NCI-H146 (cell line): ENCODE results near the gene PHF20.
"Not testable (repeated sequence)": the region's sequence is repeated elsewhere in the genome, so short reads cannot be mapped to it uniquely, and the experiment has no call there.

Experiments
- DNase-seq: peaks from one replicate; lab custom pipeline; 2025; lab: John Stamatoyannopoulos, UW

The PHF20 gene

DNA sequence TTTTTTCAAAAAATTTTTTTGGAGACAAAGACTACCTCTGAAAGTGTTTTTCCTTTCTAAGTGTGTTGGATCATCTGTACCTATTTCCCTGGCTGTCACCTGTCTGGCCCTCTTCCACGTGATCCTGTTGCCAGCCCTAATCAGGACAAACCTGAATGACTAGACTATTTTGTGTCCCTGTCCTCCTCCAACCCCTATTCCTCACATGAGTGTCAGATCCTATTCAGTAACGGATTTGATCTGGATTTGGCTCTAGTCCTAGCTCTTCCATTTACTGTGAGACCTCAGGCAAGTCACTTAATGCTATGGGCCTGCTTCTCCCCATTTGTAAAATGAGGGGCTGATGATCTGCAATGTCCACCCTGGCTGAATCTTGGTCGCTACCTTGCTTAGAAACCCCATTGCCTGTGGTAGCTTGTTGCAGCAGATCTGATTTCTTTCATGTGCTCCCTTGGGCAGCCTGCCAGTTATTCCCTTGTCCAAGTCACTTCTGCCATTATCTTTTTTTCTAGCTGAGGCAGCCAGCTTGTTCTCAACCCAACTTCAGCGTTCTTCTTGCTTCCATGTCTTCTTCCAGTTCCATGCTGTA, 4.8 kb downstream of the PHF20 start:
- peak; percentile 21 for DNase-seq

DNA sequence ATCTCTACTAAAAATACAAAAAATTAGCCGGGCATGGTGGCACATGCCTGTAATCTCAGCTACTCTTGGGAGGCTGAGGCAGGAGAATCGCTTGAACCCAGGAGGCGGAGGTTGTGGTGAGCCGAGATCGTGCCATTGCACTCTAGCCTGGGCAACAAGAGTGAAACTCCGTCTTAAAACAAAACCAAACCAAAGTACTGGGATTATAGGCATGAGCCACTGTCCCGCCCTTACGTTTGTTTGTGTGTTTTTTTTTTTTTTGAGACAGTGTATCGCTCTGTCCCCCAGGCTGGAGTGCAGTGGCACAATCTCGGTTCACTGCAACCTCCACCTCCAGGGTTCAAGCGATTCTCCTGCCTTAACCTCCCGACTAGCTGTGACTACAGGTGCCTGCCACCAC, 12.0 kb downstream of the PHF20 start:
- not testable (repeated sequence) for DNase-seq

DNA sequence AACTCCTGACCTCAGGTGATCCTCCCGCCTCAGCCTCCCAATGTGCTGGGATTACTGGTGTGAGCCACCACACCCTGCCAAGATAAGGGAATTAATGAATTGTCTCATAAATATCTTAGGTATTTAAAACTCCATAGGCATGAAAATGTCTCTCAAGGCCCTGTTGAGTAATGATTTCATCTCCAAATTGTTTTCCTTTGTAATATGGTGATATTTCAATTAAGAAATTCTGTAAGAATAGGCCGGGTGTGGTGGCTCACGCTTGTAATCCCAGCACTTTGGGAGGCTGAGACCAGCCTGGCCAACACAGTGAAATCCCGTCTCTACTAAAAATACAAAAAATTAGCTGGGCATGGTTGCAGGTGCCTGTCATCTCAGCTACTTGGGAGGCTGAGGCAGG, 13.7 kb downstream of the PHF20 start:
- DNase-seq, result not testable (repeated sequence)

DNA sequence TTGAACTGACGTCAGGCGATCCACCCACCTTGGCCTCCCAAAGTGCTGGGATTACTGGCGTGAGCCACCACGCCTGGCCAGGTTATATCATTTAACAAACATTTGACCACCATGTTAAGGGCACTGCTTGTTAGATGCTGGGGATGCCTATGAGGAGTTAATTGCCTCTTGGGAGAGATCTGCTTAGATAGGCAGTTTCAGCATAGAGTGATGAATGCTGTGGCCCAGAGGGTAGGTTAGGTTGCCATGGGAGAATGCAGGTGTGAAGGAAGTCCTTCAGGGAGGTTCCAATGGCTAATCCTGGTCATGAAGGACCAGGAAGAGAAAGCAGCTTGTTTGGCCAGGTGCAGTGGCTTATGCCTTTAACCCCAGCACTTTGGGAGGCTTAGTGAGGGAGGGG, 17.0 kb downstream of the PHF20 start:
- peak; percentile 61 for DNase-seq

DNA sequence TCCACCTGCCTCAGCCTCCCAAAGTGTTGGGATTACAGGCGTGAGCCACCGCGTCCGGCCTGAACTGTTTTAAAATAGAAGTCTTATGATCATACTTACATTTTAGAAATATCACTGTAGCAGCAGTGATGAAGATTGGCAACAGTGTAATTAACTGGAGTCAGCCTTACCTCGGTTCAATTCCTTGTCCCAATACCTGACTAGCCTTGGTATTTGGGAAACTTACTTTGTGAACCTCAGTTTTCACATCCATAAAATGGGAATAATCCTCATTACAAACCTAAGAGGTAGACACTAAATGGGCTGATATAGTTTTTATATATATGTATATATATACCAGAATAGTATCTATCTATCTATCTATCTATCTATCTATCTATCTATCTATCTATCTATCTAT, 19.3 kb downstream of the PHF20 start:
- DNase-seq, result no peak

DNA sequence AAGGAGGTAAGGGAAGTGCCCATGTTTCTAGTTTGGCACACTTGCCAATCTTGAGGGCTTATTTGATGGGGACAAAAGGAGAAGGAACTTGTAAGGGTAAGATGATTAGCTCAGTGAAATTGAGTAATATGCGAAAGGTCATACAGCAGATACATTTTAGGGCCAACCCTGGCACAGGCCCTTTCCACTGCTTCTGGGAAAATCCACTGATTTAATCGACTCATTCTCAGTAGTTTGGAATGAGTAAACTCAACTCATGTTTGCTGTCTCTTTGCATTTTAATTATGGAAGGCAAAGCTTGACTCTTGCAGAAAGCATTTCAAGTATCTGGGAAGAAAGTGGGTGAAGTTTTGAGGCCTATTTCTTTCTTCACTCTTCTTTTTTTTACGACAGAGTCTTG, 20.0 kb downstream of the PHF20 start:
- DNase-seq, result no peak

DNA sequence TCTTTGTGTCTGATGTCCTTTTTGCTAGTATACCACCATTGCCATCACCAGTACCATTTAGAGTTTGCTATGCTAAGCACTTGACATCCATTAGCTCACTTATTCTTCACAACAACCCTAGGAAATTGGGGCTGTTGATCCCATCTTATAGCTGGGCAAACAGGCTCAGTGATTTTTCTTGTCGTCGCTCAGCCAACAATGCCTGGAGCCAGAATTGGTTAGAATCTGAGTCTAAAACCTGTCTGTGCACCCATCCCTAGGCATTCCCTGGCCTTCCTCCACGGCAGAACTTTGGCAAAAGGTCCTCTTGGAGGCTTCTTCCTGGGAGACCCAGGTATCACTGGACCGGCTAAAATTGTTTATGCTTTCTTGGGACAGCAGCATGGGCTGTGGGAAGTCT, 20.9 kb downstream of the PHF20 start:
- DNase-seq, result no peak

DNA sequence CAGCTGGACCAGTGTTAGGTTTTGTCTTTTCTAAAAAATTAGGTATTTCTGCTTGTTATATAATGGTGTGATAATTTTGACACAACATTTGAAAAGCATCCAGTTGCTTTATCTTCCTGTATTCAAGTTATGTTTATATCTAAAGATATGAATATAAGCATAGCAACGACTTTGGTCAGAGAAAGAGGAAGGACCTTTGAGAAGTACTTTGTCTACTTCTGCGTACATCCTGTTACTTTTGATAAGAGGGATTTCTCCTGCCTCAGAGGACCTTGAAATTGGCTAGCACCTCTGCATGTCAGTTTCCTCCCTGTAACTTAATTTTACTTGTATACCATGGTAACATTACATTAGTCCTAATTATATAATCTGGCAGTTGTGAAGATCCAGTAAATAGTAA, 24.8 kb downstream of the PHF20 start:
- DNase-seq, result no peak

DNA sequence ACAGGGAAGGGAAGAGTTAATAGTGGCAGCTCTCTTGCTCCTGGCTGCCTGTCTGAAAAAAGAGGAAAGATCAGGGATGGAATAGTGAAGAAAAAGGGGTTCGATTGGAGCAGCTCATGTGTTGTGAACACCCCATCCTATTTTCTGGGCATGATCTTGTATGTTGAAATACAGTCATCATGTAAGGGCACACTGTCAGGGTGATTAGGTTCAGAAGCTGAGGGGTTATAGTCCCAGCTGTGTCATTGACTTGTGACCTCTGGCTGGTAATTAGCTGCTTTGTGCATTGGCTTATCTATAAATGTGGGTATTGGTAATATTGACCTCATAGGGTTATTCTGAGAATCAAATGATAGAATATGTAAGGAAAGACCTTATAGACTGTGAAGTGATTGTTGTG, 30.1 kb downstream of the PHF20 start:
- DNase-seq, result no peak

DNA sequence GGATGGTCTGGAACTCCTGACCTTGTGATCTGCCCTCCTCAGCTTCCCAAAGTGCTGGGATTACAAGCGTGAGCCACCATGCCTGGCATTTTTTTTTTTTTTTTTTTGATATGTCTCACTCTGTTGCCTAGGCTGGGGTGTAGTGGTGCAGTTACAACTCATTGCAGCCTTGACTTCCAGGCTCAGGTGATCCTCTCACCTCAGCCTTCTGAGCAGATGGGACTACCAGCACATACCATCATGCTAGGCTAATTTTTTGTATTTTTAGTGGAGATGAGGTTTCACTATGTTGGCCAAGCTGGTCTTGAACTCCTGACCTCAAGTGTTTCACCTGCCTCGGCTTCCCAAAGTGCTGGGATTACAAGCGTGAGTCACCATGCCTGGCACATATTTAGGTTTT, 34.3 kb downstream of the PHF20 start:
- DNase-seq, result no peak

DNA sequence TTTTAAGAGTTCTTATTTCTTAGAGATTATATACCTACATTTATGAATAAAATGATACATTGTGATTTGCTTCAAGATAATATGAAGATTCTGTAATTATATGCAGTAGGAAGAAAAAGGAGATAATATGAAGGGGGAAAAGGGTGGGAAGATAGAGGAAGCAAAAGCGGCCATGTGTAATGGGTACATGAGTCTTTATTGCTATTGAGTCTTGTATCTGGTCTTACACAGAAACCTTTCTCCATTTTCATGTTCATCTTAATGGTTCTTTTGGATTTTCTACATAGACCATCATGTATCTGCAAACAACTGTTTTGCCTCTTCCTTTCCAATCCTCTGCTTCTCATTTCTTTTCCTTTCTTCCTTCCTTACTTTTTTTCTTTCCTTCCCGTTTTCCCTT, 36.1 kb downstream of the PHF20 start:
- DNase-seq, result no peak

DNA sequence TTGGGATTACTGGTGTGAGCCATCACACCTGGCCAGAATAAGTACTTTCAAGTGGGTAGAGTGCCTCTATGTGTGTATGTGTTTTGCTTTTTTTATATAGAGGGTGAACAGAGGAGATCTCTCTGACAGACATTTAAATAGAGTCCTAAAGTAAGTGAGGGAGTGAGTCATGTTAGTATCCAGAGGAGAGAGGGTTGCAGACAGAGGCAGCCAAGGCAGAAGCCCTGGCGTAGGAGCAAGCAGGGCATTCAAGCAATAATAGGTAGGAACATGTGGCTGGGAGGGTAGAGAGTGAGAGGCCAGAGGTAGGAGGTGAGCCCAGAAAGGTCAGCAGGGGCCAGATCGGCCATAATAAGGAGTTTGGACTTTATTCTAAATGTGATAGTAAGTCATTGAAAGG, 48.9 kb downstream of the PHF20 start:
- no peak for DNase-seq

DNA sequence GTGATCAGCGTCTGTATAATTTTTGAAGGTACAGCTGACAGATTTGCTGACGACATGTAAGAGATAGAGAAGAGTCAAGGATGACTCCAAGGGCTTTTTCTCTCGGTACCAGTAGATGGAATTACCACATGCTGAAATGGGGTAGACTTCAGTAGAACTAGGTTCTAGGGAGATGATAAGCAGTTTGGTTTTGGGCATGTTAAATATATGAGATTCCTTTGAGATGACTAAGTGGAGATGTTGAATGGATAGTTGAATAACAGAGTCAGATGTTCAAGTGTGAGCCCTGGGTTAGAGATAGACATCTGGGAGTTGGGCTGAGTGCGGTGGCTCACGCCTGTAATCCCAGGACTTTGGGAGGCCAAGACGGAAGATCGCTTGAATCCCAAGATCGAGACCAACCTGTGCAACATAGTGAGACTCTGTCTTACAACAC, 50.0 kb downstream of the PHF20 start:
- no peak for DNase-seq

DNA sequence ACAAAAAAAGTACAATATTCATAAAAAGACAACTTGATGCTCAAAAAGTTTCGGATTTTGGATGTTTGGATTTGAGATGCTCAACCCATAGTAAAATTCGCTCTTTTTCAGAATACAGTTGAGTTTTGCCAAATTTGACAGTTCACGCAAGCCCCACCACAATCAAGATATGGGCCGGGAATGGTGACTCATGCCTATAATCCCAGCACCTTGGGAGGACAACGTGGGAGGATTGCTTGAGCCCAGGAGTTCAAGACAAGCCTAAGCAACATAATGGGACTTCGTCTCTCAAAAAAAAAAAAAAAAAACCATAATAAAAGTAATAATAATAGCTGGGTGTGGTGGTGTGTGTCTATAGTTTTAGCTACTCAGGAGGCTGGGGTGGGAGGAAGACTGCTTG, 51.3 kb downstream of the PHF20 start:
- DNase-seq, result no peak

DNA sequence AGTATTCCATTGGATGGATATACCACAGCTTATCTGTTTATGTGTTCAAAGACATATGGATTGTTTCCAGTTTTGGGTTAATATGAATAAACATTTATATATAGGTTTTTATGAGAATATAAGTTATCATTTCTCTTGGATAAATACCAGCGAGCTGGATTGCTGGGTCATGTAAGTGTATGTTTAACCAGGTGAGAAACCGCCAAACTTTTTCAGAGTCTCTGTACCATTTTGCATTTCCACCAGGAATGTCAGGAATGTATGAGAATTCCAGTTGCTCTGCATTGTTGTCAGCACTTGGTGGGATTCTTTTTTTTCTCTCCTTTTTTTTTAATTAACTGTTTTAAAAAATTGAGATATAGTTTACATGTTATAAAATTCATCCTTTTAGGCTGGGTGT, 52.1 kb downstream of the PHF20 start:
- no peak for DNase-seq

DNA sequence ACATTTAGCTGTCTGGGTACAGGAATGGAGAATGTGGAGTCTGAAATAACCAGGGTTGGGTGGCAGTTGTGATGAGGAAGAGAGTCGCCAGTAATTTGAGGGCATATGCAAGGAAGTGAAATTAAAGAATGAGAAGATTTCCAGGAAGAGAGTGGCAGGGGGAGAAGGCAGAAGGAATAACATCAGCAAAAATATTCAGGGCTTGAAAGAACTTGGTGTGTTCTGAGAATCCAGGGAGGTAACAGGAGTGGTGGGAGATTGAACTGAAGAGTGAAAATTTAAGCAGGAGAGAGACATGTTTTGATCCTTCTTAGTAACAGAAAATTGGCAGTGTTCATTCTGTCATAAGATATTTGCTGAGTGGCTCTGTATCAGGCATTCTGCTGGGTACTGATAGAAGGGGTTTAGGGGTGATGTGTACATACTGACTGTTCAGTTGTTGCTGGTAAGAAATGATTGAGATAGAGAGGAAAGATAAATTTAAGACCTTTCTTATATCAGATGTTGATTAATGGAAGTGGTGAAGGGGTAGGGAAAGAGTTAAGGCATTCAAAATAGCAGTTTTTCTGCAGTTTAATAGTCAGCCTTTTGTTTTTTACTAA, 54.7 kb downstream of the PHF20 start:
- DNase-seq, result no peak

DNA sequence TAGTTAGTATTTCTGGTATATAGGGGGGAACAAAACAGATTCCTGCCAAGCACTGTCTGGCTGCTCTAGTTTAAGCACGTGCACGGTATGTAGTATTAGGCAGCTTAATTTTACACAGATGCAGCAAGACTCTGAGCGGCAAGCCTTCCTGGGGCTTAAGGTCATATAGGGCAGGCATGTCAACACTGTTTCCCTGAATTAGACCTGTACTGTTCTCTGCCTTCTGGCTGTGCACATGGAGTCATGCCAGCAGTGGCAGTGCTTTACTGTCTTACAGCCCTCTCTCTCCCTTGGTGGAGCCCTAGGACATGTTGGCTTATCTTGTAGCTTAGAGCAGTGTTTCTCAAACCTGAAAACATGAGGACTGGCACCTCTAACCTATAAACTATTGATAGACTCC, 56.6 kb downstream of the PHF20 start:
- DNase-seq, result no peak

DNA sequence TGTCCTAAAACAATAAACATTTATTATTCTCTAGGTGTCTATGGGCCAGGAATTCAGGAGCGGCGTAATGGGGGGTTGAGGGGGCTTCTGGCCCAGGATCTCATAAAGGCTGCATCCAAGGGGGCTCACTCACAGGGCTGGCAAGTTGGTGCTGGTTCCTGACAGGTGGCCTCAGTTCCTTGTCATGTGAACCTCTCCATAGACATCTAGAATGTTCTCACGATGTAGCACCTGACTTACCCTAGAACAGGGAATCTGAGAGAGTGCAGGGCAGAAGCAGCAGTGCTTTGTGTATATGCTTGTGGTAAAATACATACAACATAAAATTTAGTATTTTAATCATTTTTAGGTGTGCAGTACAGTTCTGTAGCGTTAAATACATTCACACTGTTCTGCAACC, 57.1 kb downstream of the PHF20 start:
- no peak for DNase-seq

DNA sequence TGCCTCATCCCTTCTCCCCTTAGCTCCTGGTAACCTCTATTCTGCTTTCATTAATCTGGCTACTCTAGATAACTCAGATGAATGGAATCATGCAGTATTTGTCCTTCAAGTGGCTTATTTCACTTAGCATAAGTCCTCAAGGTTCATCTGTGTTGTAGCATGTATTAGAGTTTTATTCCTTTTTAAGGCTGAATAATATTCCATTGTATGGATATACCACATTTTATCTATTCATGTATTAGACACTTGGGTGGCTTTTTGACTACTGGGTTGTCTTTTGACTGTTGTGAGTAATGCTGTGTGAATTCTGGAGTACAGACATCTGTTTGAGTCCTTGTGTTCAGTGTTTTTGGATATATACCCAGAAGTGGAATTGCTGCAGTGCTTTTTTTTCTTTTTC, 58.4 kb downstream of the PHF20 start:
- no peak for DNase-seq

DNA sequence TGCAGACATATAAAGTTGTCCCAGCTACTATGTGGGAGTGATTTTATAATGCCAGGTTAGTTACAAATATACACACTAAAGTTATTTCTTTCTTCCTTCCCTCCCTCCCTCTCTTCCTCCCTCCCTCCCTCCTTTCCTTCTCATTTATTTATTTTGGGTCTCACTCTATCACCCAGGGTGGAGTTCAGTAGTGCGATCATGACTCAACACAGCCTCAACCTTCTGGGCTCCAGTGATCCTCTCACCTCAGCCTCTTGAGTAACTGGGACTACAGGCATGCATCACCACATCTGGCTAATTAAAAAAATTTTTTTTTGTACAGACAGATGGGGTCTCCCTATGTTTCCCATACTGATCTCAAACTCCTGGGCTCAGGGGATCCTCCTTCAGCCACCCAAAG, 59.2 kb downstream of the PHF20 start:
- DNase-seq, result no peak

DNA sequence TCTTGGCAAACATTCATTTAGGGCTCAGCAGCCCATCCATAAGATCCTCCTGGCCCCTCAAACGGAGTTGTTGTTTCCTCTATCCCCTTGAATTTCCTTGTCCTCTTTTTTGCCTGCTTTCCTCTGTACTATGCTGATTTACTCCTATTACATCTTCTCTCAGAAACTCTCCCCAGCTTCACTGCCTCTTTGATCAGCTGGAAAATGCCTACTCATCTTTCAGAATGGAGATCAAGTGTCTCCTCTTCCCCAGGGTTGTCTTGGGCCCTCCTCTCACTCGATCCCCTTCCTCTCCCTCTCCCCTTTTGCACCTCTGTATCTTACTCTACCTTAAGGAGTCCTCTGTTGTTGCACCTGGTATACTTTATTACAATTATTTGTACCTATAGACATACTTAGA, 60.2 kb downstream of the PHF20 start:
- DNase-seq, result no peak

DNA sequence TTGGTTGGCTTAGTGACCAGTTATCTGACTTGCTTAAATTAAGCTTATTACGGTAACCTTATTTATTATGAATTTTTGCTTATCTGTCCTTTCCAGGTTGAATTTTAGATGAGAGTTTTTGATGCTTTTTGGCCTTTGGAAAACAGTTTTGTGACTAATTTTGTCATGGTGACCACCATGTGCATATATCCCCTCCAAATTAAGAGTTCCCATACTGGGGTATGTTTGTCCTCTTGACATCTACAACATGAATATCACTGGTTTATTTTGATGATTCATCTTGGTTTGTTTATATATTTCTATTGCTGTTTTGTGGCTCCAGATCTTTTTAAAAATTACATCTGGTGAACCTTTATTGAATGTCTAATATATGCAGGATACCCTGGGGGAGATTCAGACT, 61.4 kb downstream of the PHF20 start:
- no peak for DNase-seq

DNA sequence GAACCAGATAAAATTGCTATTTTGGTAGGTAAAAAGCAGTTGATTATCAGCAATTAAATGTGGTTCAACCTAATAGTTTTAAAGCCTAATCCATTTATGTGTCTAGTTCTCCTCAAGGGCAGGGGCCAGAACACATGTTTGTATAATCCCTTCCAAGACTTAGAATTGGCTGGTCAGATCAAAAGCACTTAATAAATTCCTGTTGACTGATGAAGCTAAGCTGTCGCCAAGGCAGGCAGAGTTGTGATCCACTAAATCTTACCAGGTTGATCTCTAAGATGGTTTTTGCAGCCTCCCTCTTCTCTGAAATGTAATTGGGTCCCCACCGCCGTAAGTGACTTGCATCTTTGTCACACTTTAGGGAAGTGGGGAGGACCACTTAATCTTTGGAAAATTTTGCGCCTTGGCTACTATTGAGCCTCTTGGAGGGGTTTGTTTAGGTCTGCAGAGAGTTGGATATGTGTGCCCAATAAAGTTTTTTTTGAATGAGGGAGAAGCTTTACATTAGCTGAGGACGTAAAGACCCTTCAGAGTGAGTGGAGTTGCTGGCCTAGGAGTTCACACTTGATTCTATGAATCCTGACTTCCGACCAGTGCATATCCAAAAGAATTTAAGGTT, 65.9 kb downstream of the PHF20 start:
- no peak for DNase-seq

DNA sequence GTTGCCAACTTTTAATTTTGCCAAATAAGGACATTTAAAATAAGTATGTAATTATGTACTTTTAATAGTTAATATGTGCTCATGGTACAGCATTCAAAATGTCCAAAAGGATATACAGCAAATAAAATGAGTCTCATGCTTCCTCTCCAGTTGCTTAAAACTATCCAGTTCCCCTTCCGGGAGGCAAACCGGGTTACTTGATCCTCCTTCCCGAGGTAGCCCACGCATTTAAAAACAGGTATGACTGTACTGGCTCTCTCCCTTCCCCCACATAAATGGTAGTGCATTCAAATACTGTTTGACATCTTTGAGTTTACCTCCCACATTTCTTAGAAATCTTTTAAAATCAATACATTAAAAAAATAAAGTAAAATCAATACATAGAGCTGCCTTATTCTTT, 66.4 kb downstream of the PHF20 start:
- DNase-seq, result no peak
